Measurements from ENCODE around the gene PLEKHG7. TPM values are rescaled to one million over a fixed set of nuclear protein-coding genes. Genes with fewer than 3 reads are reported as not detected.

PLEKHG7 gene
- polyA plus RNA-seq, 1 donor (not counting 4 experiments of a cell fraction or from before 2014, with no cell fraction given): not detected

DNA sequence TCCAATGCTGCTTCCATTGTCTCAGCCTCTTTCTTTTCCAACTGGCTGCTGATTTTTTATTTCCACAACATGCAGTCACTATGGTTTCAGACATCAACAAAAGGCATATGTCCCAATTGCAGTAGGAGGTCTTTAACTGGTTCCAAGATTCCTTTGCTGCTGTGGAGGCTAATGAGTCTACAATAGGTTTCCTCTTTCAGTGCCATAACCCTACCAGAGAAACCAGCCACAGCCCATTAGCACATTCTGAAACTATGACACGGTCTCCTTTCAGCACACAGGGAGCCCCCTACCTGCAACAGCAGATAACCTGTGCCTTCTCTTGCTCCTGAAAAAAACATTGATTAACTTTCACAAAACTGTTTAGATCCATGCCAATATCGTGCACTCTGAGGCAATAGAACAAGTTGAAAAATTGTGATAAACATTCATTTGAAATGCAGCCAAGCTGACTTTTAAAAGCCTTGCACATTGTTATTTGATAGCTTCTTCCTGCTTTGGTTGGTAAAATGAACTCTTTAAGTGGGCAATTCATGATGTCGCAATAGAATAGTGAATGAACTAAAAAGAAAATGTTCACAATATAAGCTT lies 32.4 kb downstream of the PLEKHG7 start:
- H3K36me3 ChIP-seq (ENCODE audit: control insufficient read depth in 2 of 2, extremely low read depth in 1 of 2, insufficient read depth in 2 of 2, low read length in 2 of 2): no peaks in the 10 kb centered on the region
- dilution Hi-C loops (cut with MboI; ENCODE audit: extremely low pct_ligation_motif_present, low sequenced_read_pairs): no loop called here
- H3K9me1 ChIP-seq (ENCODE audit: control insufficient read depth, extremely low read depth, insufficient read depth, low read length): no peaks in the 10 kb centered on the region
- H3K4me2 ChIP-seq (ENCODE audit: control insufficient read depth, extremely low read depth, insufficient read depth, low read depth, low read length): no peak overlapping the region
- no peaks in the 10 kb centered on the region for H3K9me3 ChIP-seq (ENCODE audit: control insufficient read depth, low read depth, low read length)
- H3K79me2 ChIP-seq (ENCODE audit: control insufficient read depth, insufficient read depth, low read length): no peaks in the 10 kb centered on the region
- DNase-seq (ENCODE audit: low read depth, low spot score): no peak
- H2AFZ ChIP-seq (ENCODE audit: control insufficient read depth, low read length): no peak overlapping the region
- peaks cover 2% of the 10 kb centered on the region for H3K27me3 ChIP-seq (ENCODE audit: control insufficient read depth, extremely low read depth, insufficient read depth, low read length)
- H4K20me1 ChIP-seq (ENCODE audit: control insufficient read depth, extremely low read depth, insufficient read depth, low read length): no peaks in the 10 kb centered on the region
- no peak overlapping the region for H3K9ac ChIP-seq (ENCODE audit: control insufficient read depth, extremely low read depth, insufficient read depth, low read length)
- no peak for FAIRE-seq
- H3K4me1 ChIP-seq (ENCODE audit: control insufficient read depth, extremely low read depth, insufficient read depth, low read length): peaks cover 3% of the 10 kb centered on the region
- H3K27ac ChIP-seq (ENCODE audit: control insufficient read depth, insufficient read depth, low read length): no peak overlapping the region
- TF ChIP-seq EZH2 (IDR thresholded peaks at IDR 0.05; ENCODE audit: low read length) (no peak), CTCF (optimal IDR thresholded peaks at IDR 0.05 in 1 of 3, IDR thresholded peaks at IDR 0.05 in 1 of 3, conservative IDR thresholded peaks at IDR 0.05 in 1 of 3; ENCODE audit: extremely low read depth in 1 of 3, insufficient read depth in 2 of 3, low read length in 3 of 3) (peak in 2 of 3 experiments; percentile 10 to 13)
- no peak overlapping the region for H3K4me3 ChIP-seq (ENCODE audit: control insufficient read depth in 2 of 3, extremely low read depth in 1 of 3, insufficient read depth in 2 of 3, low read depth in 1 of 3, low read length in 3 of 3)

- no peak for FAIRE-seq
- no peaks in the 10 kb centered on the region for H3K9me3 ChIP-seq (ENCODE audit: control insufficient read depth, low read depth, low read length)
- no peak for DNase-seq (ENCODE audit: low read depth, low spot score)
- dilution Hi-C loops (cut with MboI; ENCODE audit: extremely low pct_ligation_motif_present, low sequenced_read_pairs): no loop called here
- no peaks in the 10 kb centered on the region for H3K79me2 ChIP-seq (ENCODE audit: control insufficient read depth, insufficient read depth, low read length)
- no peak overlapping the region for H2AFZ ChIP-seq (ENCODE audit: control insufficient read depth, low read length)
- no peaks in the 10 kb centered on the region for H4K20me1 ChIP-seq (ENCODE audit: control insufficient read depth, extremely low read depth, insufficient read depth, low read length)
- H3K36me3 ChIP-seq (ENCODE audit: control insufficient read depth in 2 of 2, extremely low read depth in 1 of 2, insufficient read depth in 2 of 2, low read length in 2 of 2): no peaks in the 10 kb centered on the region
- no peak overlapping the region for H3K9ac ChIP-seq (ENCODE audit: control insufficient read depth, extremely low read depth, insufficient read depth, low read length)
- H3K27me3 ChIP-seq (ENCODE audit: control insufficient read depth, extremely low read depth, insufficient read depth, low read length): no peaks in the 10 kb centered on the region
- TF ChIP-seq CTCF (optimal IDR thresholded peaks at IDR 0.05 in 1 of 3, IDR thresholded peaks at IDR 0.05 in 1 of 3, conservative IDR thresholded peaks at IDR 0.05 in 1 of 3; ENCODE audit: extremely low read depth in 1 of 3, insufficient read depth in 2 of 3, low read length in 3 of 3) (no peak), EZH2 (IDR thresholded peaks at IDR 0.05; ENCODE audit: low read length) (no peak)
- no peak overlapping the region for H3K4me3 ChIP-seq (ENCODE audit: control insufficient read depth in 2 of 3, extremely low read depth in 1 of 3, insufficient read depth in 2 of 3, low read depth in 1 of 3, low read length in 3 of 3)
- no peaks in the 10 kb centered on the region for H3K9me1 ChIP-seq (ENCODE audit: control insufficient read depth, extremely low read depth, insufficient read depth, low read length)
- H3K27ac ChIP-seq (ENCODE audit: control insufficient read depth, insufficient read depth, low read length): no peak overlapping the region
- H3K4me2 ChIP-seq (ENCODE audit: control insufficient read depth, extremely low read depth, insufficient read depth, low read depth, low read length): no peak overlapping the region
- peaks cover 3% of the 10 kb centered on the region for H3K4me1 ChIP-seq (ENCODE audit: control insufficient read depth, extremely low read depth, insufficient read depth, low read length)
Observed at GRCh38 chr12:92736605-92737004, 33.8 kb downstream of the PLEKHG7 start.
